ENCODE results near the gene GIMAP2.
"Not testable (repeated sequence)": the region's sequence is repeated elsewhere in the genome, so short reads cannot be mapped to it uniquely, and the experiment has no call there.

Gene GIMAP2

GRCh38 chr7:150678601-150679000 is 6.9 kb upstream of the GIMAP2 start:
- not testable (repeated sequence) for ATAC-seq

- not testable (repeated sequence) for ATAC-seq
Observed at GRCh38 chr7:150680364-150680763, 5.1 kb upstream of the GIMAP2 start.

GRCh38 chr7:150686030-150686631 is 625 bp downstream of the GIMAP2 start:
- peak; percentile 47 to 59 for ATAC-seq

GRCh38 chr7:150688630-150689029 is 3.1 kb downstream of the GIMAP2 start:
- ATAC-seq, result no peak

- ATAC-seq, result no peak
Observed at GRCh38 chr7:150695654-150696053, 10.1 kb downstream of the GIMAP2 start.

GRCh38 chr7:150703209-150703608 is 17.7 kb downstream of the GIMAP2 start:
- no peak for ATAC-seq

GRCh38 chr7:150715293-150715692 is 29.8 kb downstream of the GIMAP2 start:
- peak; percentile 65 to 66 for ATAC-seq

GRCh38 chr7:150715738-150716137 is 30.2 kb downstream of the GIMAP2 start:
- peak; percentile 38 to 40 for ATAC-seq

GRCh38 chr7:150716368-150716767 is 30.9 kb downstream of the GIMAP2 start, which contains the start of gene GIMAP1:
Gene GIMAP1 (plus strand): TSS chr7:150716613. CDS start chr7:150719048, 2,435 bp downstream.
- ATAC-seq, result peak; percentile 60 to 69

GRCh38 chr7:150716939-150717338 is 31.4 kb downstream of the GIMAP2 start:
- no peak for ATAC-seq

GRCh38 chr7:150717814-150718420 is 32.4 kb downstream of the GIMAP2 start:
- ATAC-seq, result no peak

- ATAC-seq, result no peak
Observed at GRCh38 chr7:150719436-150719835, 33.9 kb downstream of the GIMAP2 start.

GRCh38 chr7:150719960-150720891 is 34.7 kb downstream of the GIMAP2 start:
- ATAC-seq, result no peak

GRCh38 chr7:150721970-150722373 is 36.5 kb downstream of the GIMAP2 start:
- no peak for ATAC-seq

GRCh38 chr7:150722431-150722931 is 37.0 kb downstream of the GIMAP2 start:
- ATAC-seq, result no peak

- no peak for ATAC-seq
Observed at GRCh38 chr7:150723467-150723866, 38.0 kb downstream of the GIMAP2 start.

- no peak for ATAC-seq
Observed at GRCh38 chr7:150727381-150727780, 41.9 kb downstream of the GIMAP2 start.

- no peak for ATAC-seq
Observed at GRCh38 chr7:150728011-150728410, 42.5 kb downstream of the GIMAP2 start.

- ATAC-seq, result no peak
Observed at GRCh38 chr7:150728609-150729008, 43.1 kb downstream of the GIMAP2 start.

- peak; percentile 70 to 74 for ATAC-seq
Observed at GRCh38 chr7:150731916-150732315, 46.4 kb downstream of the GIMAP2 start.

- peak in 1 of 2 donors; percentile 5 for ATAC-seq
Observed at GRCh38 chr7:150732786-150733481, 47.4 kb downstream of the GIMAP2 start.

- ATAC-seq, result peak; percentile 63 to 64
Observed at GRCh38 chr7:150733482-150734095, 48.1 kb downstream of the GIMAP2 start.

All from activated CD4-positive, CD25-positive, alpha-beta regulatory T cell treated with anti-CD3 and anti-CD28 coated beads, Interleukin-2, amount 50 U/mL, for 24 hours (primary cell).